ENCODE results near the gene PLPP1. TPM values are rescaled to one million over a fixed set of nuclear protein-coding genes. Genes with fewer than 3 reads are reported as not detected.

Gene PLPP1
- total RNA-seq, 1 donor from 2014 or later = 31.8 TPM

GRCh38 chr5:55383254-55383653 is 151.5 kb downstream of the PLPP1 start:
- Mint-ChIP-seq H3K27ac (no peak overlapping the region), H3K9me3 (peaks cover 14% of the 10 kb centered on the region), H3K27me3 (ENCODE audit: low read depth) (no peaks in the 10 kb centered on the region), H3K36me3 (peaks cover 47% of the 10 kb centered on the region), H3K4me3 (no peak overlapping the region), H3K4me1 (peaks cover 6% of the 10 kb centered on the region)
- DNase-seq (ENCODE audit: low spot score in 2 of 2, unreplicated experiment in 2 of 2) = no peak
- TF ChIP-seq CTCF (IDR thresholded peaks at IDR 0.05; ENCODE audit: unreplicated experiment) = no peak

GRCh38 chr5:55377810-55378209 is 157.0 kb downstream of the PLPP1 start:
- TF ChIP-seq CTCF (IDR thresholded peaks at IDR 0.05; ENCODE audit: unreplicated experiment) = no peak
- no peak for DNase-seq (ENCODE audit: low spot score in 2 of 2, unreplicated experiment in 2 of 2)
- Mint-ChIP-seq H3K4me3 (no peak overlapping the region), H3K9me3 (peaks cover 19% of the 10 kb centered on the region), H3K27ac (no peak overlapping the region), H3K36me3 (peaks cover 59% of the 10 kb centered on the region), H3K4me1 (no peaks in the 10 kb centered on the region), H3K27me3 (ENCODE audit: low read depth) (no peaks in the 10 kb centered on the region)

Small RNAs within 50 kb of the gene (microRNA-seq; reads per million reads assigned to microRNA genes)
- 0.88 reads per million for gene MIR5687

Other genes starting within 250 kb of the PLPP1 start
- 22.4 to 25.1 TPM (median 23.7 TPM) in 3 replicates for gene DHX29, start 227.3 kb downstream of the PLPP1 start, total RNA-seq
- 75.2 to 78.7 TPM (median 78.6 TPM) in 3 replicates for gene MTREX, start 227.0 kb downstream of the PLPP1 start, total RNA-seq
- 39.9 to 43.2 TPM (median 40.6 TPM) in 3 replicates for gene SLC38A9, start 177.4 kb upstream of the PLPP1 start, total RNA-seq
- 0.18 TPM in 1 of 3 replicates, not detected in the others for gene DDX4, start 203.1 kb upstream of the PLPP1 start, total RNA-seq